H9 (cell line): ENCODE data around the gene COL4A1. TPM values are rescaled to one million over a fixed set of nuclear protein-coding genes. Genes with fewer than 3 reads are reported as not detected.

Experiments
- DNase-seq: peaks from one replicate; pipeline ENCODE4 v3.0.0-alpha.2; 2017
- H2AFZ ChIP-seq: one replicate; pipeline ENCODE4 v1.6.1; 2013; ENCODE audit warnings: mild to moderate bottlenecking, low read length, control low read depth, moderate library complexity
- H2AK5ac ChIP-seq: 2 replicates; pipeline ENCODE4 v1.6.1; 2013; ENCODE audit warnings: low read length, control low read depth, mixed read lengths; ENCODE audit not compliant: insufficient read length
- H2BK120ac ChIP-seq: one replicate; pipeline ENCODE4 v1.6.1; 2013; ENCODE audit warnings: low read depth, mild to moderate bottlenecking, low read length, control low read depth, inconsistent platforms; ENCODE audit not compliant: poor library complexity, severe bottlenecking
- H2BK12ac ChIP-seq: 2 replicates; pipeline ENCODE4 v1.6.1; 2013; ENCODE audit warnings: low read length, control low read depth, mixed read lengths, low read depth; ENCODE audit not compliant: insufficient read length
- H2BK15ac ChIP-seq: 2 replicates; pipeline ENCODE4 v1.6.1; 2013; ENCODE audit warnings: low read depth, low read length, control low read depth
- H2BK20ac ChIP-seq: one replicate; pipeline ENCODE4 v1.6.1; 2013; ENCODE audit warnings: low read depth, mild to moderate bottlenecking, low read length, control low read depth, inconsistent platforms; ENCODE audit not compliant: poor library complexity, severe bottlenecking
- H2BK5ac ChIP-seq: 2 replicates; pipeline ENCODE4 v1.6.1; 2013; ENCODE audit warnings: low read length, control low read depth, mixed read lengths; ENCODE audit not compliant: insufficient read length
- H3K14ac ChIP-seq: 2 replicates; pipeline ENCODE4 v1.6.1; 2013; ENCODE audit warnings: low read length, control low read depth; ENCODE audit not compliant: insufficient read depth
- H3K18ac ChIP-seq: 2 replicates; pipeline ENCODE4 v1.6.1; 2013; ENCODE audit warnings: low read depth, mild to moderate bottlenecking, mixed read lengths, low read length, control low read depth; ENCODE audit not compliant: insufficient read length
- H3K23ac ChIP-seq: 2 replicates; pipeline ENCODE4 v1.6.1; 2013; ENCODE audit warnings: low read length, control low read depth, mixed read lengths, low read depth; ENCODE audit not compliant: insufficient read length
- H3K23me2 ChIP-seq: 2 replicates; pipeline ENCODE4 v1.6.1; 2013; ENCODE audit warnings: low read depth, mild to moderate bottlenecking, mixed read lengths, low read length, control low read depth; ENCODE audit not compliant: insufficient read length, poor library complexity, severe bottlenecking
- H3K27ac ChIP-seq: 2 replicates; pipeline ENCODE4 v1.5.1; 2013; ENCODE audit warnings: low read length, control low read depth, mixed read lengths, low read depth; ENCODE audit not compliant: insufficient read length
- H3K27me3 ChIP-seq: 2 replicates; pipeline ENCODE4 v1.6.1; 2013; ENCODE audit warnings: low read length, control low read depth, inconsistent platforms; ENCODE audit not compliant: insufficient read depth
- H3K4ac ChIP-seq: 2 replicates; pipeline ENCODE4 v1.6.1; 2013; ENCODE audit warnings: low read depth, mild to moderate bottlenecking, control low read depth, inconsistent platforms, low read length, moderate library complexity
- H3K4me1 ChIP-seq: 2 replicates; pipeline ENCODE4 v1.6.1; 2013; ENCODE audit warnings: low read length, control low read depth, inconsistent platforms; ENCODE audit not compliant: insufficient read depth
- H3K4me2 ChIP-seq: 2 replicates; pipeline ENCODE4 v1.6.1; 2013; ENCODE audit warnings: low read length, control low read depth, mixed read lengths; ENCODE audit not compliant: insufficient read length, insufficient read depth
- H3K56ac ChIP-seq: 2 replicates; pipeline ENCODE4 v1.6.1; 2013; ENCODE audit warnings: low read depth, mild to moderate bottlenecking, mixed read lengths, low read length, control low read depth; ENCODE audit not compliant: insufficient read length
- H3K79me1 ChIP-seq: 2 replicates; pipeline ENCODE4 v1.6.1; 2013; ENCODE audit warnings: low read depth, mild to moderate bottlenecking, moderate library complexity, low read length, control low read depth, inconsistent platforms; ENCODE audit not compliant: insufficient read depth, poor library complexity, severe bottlenecking
- H3K79me2 ChIP-seq: 2 replicates; pipeline ENCODE4 v1.6.1; 2013; ENCODE audit warnings: low read length, control low read depth, inconsistent platforms; ENCODE audit not compliant: insufficient read depth
- H3K9ac ChIP-seq: 2 replicates; pipeline ENCODE4 v1.6.1; 2013; ENCODE audit warnings: low read length, control low read depth, mixed read lengths; ENCODE audit not compliant: insufficient read length; ENCODE audit errors: extremely low read depth
- H3K9me3 ChIP-seq: one replicate; pipeline ENCODE4 v1.6.1; 2013; ENCODE audit warnings: low read depth, low read length, inconsistent platforms; ENCODE audit not compliant: control insufficient read depth
- H3T11ph ChIP-seq: one replicate; pipeline ENCODE4 v1.6.1; 2013; ENCODE audit warnings: mild to moderate bottlenecking, low read length, control low read depth, inconsistent platforms
- H4K20me1 ChIP-seq: one replicate; pipeline ENCODE4 v1.6.1; 2013; ENCODE audit not compliant: control insufficient read depth, insufficient read length, insufficient read depth
- H4K5ac ChIP-seq: 2 replicates; pipeline ENCODE4 v1.6.1; 2013; ENCODE audit warnings: low read depth, mild to moderate bottlenecking, mixed read lengths, low read length, control low read depth; ENCODE audit not compliant: insufficient read length
- H4K8ac ChIP-seq: replicated peaks from 2 replicates; pipeline ENCODE4 v1.6.1; 2013; ENCODE audit warnings: low read length, control low read depth, mixed read lengths, low read depth; ENCODE audit not compliant: insufficient read length
- H4K91ac ChIP-seq: 2 replicates; pipeline ENCODE4 v1.6.1; 2013; ENCODE audit warnings: low read depth, mild to moderate bottlenecking, moderate library complexity, mixed read lengths, low read length, control low read depth; ENCODE audit not compliant: insufficient read length
- H3K27ac Mint-ChIP-seq, 3 experiments: 2 replicates in 2 of 3; 3 replicates in 1 of 3; pipeline ENCODE4 v1.8.0; 2020 to 2021; ENCODE audit warnings: mixed read lengths in 3 of 3, mild to moderate bottlenecking in 1 of 3, moderate library complexity in 1 of 3
- H3K27me3 Mint-ChIP-seq: 2 replicates; pipeline ENCODE4 v1.8.0; 2021; ENCODE audit warnings: low read depth, mild to moderate bottlenecking, moderate library complexity, mixed read lengths
- H3K36me3 Mint-ChIP-seq, 3 experiments: 2 replicates in 2 of 3; 3 replicates in 1 of 3; pipeline ENCODE4 v1.8.0; 2020 to 2021; ENCODE audit warnings: low read depth in 3 of 3, mixed read lengths in 3 of 3; ENCODE audit not compliant: insufficient read depth in 1 of 3
- H3K4me1 Mint-ChIP-seq, 2 experiments: 2 replicates each; pipeline ENCODE4 v1.8.0; 2020; ENCODE audit warnings: mixed read lengths in 2 of 2
- H3K4me3 Mint-ChIP-seq, 2 experiments: 2 replicates in 1 of 2; 3 replicates in 1 of 2; pipeline ENCODE4 v1.8.0; 2020 to 2021; ENCODE audit warnings: mild to moderate bottlenecking in 2 of 2, mixed read lengths in 2 of 2, moderate library complexity in 1 of 2
- H3K9me3 Mint-ChIP-seq, 2 experiments: 2 replicates in 1 of 2; 3 replicates in 1 of 2; pipeline ENCODE4 v1.8.0; 2020; ENCODE audit warnings: mild to moderate bottlenecking in 2 of 2, mixed read lengths in 2 of 2, moderate library complexity in 1 of 2
- WGBS: extraction: QIAGEN DNeasy Blood & Tissue Kit; methylation state at CpG from one replicate; pipeline ENCODE4 v1.1.7; 2013; ENCODE audit warnings: missing lambda C conversion rate, low lambda C conversion rate, mixed read lengths; ENCODE audit not compliant: insufficient read length; ENCODE audit errors: extremely low coverage; 5-methylcytosine and 5-hydroxymethylcytosine counted together
- total RNA-seq: library from RNA; stranded (reverse); gene quantifications from 2 replicates; pipeline ENCODE4 v1.2.1, GENCODE V29; 2021
- TF ChIP-seq, protein P1 (sequence below): fragments of 200-600 bp; sonication (generic); conservative IDR thresholded peaks from 3 replicates; pipeline ENCODE4 v1.8.0; 2021; ENCODE audit warnings: antibody characterized with exemption, mild to moderate bottlenecking

COL4A1 gene
- total RNA-seq, 1 experiment from 2014 or later, result 73.1 TPM

DNA sequence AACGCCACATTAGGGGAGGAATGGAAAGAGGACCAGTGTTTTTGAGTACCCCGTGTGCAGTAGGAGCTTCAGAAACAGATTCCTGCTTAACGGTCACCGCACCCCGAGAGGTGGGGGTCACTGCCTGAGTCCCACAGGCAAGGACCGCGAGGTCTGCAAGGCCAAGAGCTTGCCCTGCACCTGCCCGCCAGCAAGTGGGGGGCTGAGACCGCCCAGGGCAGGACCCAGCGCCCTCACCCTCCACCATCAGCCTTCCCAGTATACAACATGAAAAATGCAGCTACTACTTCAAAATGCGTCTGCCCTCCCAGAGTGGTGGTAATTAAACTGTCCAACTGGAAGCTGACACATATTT, 44.9 kb downstream of the COL4A1 start:
- Mint-ChIP-seq H3K36me3 (peaks cover 0 to 4% (median 3%) of the 10 kb centered on the region in 3 experiments; a peak in 2 of 7 replicates), H3K9me3 (no peaks in the 10 kb centered on the region), H3K4me1 (peaks cover 52 to 53% of the 10 kb centered on the region in 2 experiments), H3K27me3 (peaks cover 2% of the 10 kb centered on the region; the same call in 1 of the 2 replicates), H3K27ac (no peak overlapping the region), H3K4me3 (no peak overlapping the region)
- Histone ChIP-seq H2BK120ac (no peak overlapping the region), H4K20me1 (no peaks in the 10 kb centered on the region), H3K23ac (no peak overlapping the region), H2BK5ac (no peak overlapping the region), H3K27ac (no peak overlapping the region), H3K27me3 (no peaks in the 10 kb centered on the region), H2BK20ac (no peak overlapping the region), H3K4me1 (peaks cover 15% of the 10 kb centered on the region), H3K79me2 (no peaks in the 10 kb centered on the region; the same call in 1 of the 2 replicates), H2BK12ac (no peak overlapping the region), H2BK15ac (no peak overlapping the region), H3K9me3 (no peaks in the 10 kb centered on the region), H3T11ph (no peak overlapping the region), H3K79me1 (no peaks in the 10 kb centered on the region), H2AK5ac (no peak overlapping the region), H3K23me2 (no peaks in the 10 kb centered on the region), H3K4ac (no peak overlapping the region), H3K4me2 (no peak overlapping the region), H3K14ac (no peak overlapping the region), H3K9ac (no peak overlapping the region), H3K18ac (no peak overlapping the region), H3K56ac (no peak overlapping the region), H4K5ac (no peak overlapping the region), H4K8ac (no peak overlapping the region), H2AFZ (no peak overlapping the region), H4K91ac (no peak overlapping the region)
- DNase-seq, result no peak
- WGBS, result no CpG with 5 or more reads among the region's 11 CpGs
- TF ChIP-seq, protein P1, sequence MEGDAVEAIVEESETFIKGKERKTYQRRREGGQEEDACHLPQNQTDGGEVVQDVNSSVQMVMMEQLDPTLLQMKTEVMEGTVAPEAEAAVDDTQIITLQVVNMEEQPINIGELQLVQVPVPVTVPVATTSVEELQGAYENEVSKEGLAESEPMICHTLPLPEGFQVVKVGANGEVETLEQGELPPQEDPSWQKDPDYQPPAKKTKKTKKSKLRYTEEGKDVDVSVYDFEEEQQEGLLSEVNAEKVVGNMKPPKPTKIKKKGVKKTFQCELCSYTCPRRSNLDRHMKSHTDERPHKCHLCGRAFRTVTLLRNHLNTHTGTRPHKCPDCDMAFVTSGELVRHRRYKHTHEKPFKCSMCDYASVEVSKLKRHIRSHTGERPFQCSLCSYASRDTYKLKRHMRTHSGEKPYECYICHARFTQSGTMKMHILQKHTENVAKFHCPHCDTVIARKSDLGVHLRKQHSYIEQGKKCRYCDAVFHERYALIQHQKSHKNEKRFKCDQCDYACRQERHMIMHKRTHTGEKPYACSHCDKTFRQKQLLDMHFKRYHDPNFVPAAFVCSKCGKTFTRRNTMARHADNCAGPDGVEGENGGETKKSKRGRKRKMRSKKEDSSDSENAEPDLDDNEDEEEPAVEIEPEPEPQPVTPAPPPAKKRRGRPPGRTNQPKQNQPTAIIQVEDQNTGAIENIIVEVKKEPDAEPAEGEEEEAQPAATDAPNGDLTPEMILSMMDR, result no peak
